ENCODE data around the gene PPA1. TPM values are rescaled to one million over a fixed set of nuclear protein-coding genes. Genes with fewer than 3 reads are reported as not detected.

The PPA1 gene
- total RNA-seq, 2 experiments from 2014 or later, result 357 to 368 TPM

- DNase-seq, result no peak
- TF ChIP-seq CTCF (IDR thresholded peaks at IDR 0.05), result no peak
- Mint-ChIP-seq H3K9me3 (no peaks in the 10 kb centered on the region), H3K27me3 (no peaks in the 10 kb centered on the region), H3K27ac (no peak overlapping the region), H3K36me3 (ENCODE audit: low read depth) (peaks cover 65% of the 10 kb centered on the region), H3K4me1 (ENCODE audit: low read depth) (peaks cover 48% of the 10 kb centered on the region), H3K4me3 (no peak overlapping the region)
- no peak for ATAC-seq
- intact Hi-C loops (cut with micrococcal nuclease), result no loop called here
- ChIA-PET POLR2A (interaction anchor here (1.2 to 6.1 kb wide), 3 partner anchors 8 to 13 kb away, joined by 5 to 35 read pairs (median 5); partner anchors contain the start of gene TYSND1), CTCF (interaction anchor here (0.7 to 2.8 kb wide), 3 partner anchors 9 to 42 kb away, joined by 3 to 15 read pairs (median 8); partner anchors contain the start of gene TYSND1)
Observed at GRCh38 chr10:70158113-70158512, 75.1 kb downstream of the PPA1 start.

- ATAC-seq (no peak), DNase-seq (no peak)
- intact Hi-C loops (cut with micrococcal nuclease), result no loop called here
- H3K27ac Mint-ChIP-seq, result peak overlapping the region; percentile 47
- H3K9me3 Mint-ChIP-seq, result no peaks in the 10 kb centered on the region
- ChIA-PET CTCF (interaction anchor here (1.0 to 2.7 kb wide), 3 partner anchors 9 to 66 kb away, joined by 3 to 17 read pairs (median 7); partner anchors contain the start of gene TYSND1), POLR2A (interaction anchor here (0.9 to 6.1 kb wide), 4 partner anchors 9 to 33 kb away, joined by 3 to 35 read pairs (median 4); partner anchors contain the start of gene TYSND1)
- H3K4me3 Mint-ChIP-seq, result no peak overlapping the region
- peaks cover 25% of the 10 kb centered on the region for H3K4me1 Mint-ChIP-seq (ENCODE audit: low read depth)
- no peaks in the 10 kb centered on the region for H3K27me3 Mint-ChIP-seq
- peaks cover 73% of the 10 kb centered on the region for H3K36me3 Mint-ChIP-seq (ENCODE audit: low read depth)
- no peak for TF ChIP-seq CTCF (IDR thresholded peaks at IDR 0.05)
Observed at GRCh38 chr10:70155255-70155838, 77.9 kb downstream of the PPA1 start.

Other genes with a start within 250 kb of the PPA1 start
- gene MACROH2A2, start 180.6 kb downstream of the PPA1 start, total RNA-seq, result 1 to 10 TPM; 3.6 to 3.9 TPM
- 1 to 10 TPM; 6.3 to 8.2 TPM for gene AIFM2, start 100.6 kb downstream of the PPA1 start, total RNA-seq
- 10 to 100 TPM; 20.0 to 20.3 TPM for gene TYSND1, start 86.7 kb downstream of the PPA1 start, total RNA-seq
- gene SAR1A, start 62.9 kb downstream of the PPA1 start, total RNA-seq, result 100 to 1,000 TPM in 1 of 2 experiments, 10 to 100 TPM in 1; 95.9 to 101 TPM
- not detected for gene NPFFR1, start 50.6 kb upstream of the PPA1 start, total RNA-seq
- 10 to 100 TPM; 10.6 to 14.0 TPM for gene LRRC20, start 149.2 kb upstream of the PPA1 start, total RNA-seq
- gene EIF4EBP2, start 170.7 kb upstream of the PPA1 start, total RNA-seq, result 10 to 100 TPM; 23.5 to 24.0 TPM
- gene NODAL, start 208.3 kb upstream of the PPA1 start, total RNA-seq, result not detected
- gene PALD1, start 245.3 kb upstream of the PPA1 start, total RNA-seq, result 1 to 10 TPM; 6.6 to 6.8 TPM

All from activated CD8-positive, alpha-beta T cell treated with anti-CD3 and anti-CD28 coated beads for 36 hours (primary cell).